GM08714 (cell line): ENCODE measurements around the gene SMCO3.

Experiments
- H3K4me3 ChIP-seq: fragments of 200-500 bp; sonication (Bioruptor generic); 2 replicates; pipeline ENCODE4 v1.5.1; 2014; ENCODE audit warnings: mild to moderate bottlenecking, low read length, inconsistent platforms
- ZNF274 ChIP-seq: IDR thresholded peaks from 2 replicates; pipeline ENCODE4 v1.6.1; 2012; ENCODE audit warnings: mild to moderate bottlenecking, low read depth, low read length

Gene SMCO3

GRCh38 chr12:14839262-14839661 lies 25.3 kb upstream of the SMCO3 start:
- no peak overlapping the region for H3K4me3 ChIP-seq
- no peak for TF ChIP-seq ZNF274

DNA sequence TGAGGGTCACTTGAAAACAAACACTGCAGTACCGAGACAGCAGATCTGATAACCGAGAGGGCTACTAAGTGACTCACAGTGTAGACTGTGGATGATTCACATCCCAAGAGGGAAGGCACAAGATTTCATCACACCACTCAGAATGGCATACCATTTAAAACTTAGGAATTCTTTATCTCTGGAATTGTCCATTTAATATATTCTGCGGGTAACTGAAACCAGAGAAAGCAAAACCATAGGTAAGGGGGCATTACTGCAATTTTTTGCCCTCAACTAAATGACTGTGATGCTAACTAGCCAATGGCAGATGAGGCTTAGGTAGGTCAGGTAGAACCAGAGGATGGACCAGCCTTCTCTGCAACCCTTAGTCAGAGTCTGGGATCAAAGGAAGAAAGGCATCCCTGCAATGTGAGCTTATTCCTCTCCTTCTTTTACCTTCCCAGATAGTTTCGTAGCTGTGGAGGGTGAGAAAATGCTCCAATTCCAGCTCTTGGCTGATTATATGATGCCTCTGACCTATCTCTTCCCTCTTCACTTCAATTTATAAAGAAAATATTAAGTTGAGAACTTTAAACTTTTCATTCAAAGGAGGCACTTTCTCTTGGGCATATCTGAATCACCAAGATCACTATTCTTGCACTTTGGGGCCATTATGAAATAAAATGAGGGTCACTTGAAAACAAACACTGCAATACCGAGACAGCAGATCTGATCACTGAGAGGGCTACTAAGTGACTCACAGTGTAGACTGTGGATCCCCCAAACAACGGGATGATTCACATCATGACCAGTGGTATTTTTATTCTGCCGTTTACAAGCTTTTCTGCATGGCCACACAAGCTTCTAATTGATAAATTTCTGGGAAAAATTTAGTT lies 22.6 kb upstream of the SMCO3 start:
- no peak for TF ChIP-seq ZNF274
- H3K4me3 ChIP-seq, result no peak overlapping the region

DNA sequence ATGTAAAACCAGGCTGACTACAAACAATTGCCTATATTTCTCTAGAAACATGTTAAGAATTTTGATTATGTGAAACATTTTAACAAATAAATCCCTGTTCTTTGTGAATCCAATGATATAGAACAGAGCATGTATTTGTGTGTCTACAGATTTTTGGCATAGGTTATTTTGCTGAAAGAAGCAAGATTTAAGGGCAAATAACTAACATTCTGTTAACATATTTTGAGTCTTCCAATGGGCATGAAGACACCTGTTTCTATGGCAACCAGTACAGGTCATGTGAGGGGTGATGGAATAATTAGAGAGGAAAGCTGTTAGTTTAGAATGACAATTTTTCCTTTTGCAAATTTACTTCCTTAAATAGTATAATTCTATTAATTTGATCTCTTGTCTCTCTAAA lies 20.5 kb upstream of the SMCO3 start:
- no peak for TF ChIP-seq ZNF274
- H3K4me3 ChIP-seq, result no peak overlapping the region

GRCh38 chr12:14833952-14834351 lies 20.0 kb upstream of the SMCO3 start:
- no peak overlapping the region for H3K4me3 ChIP-seq
- no peak for TF ChIP-seq ZNF274

DNA sequence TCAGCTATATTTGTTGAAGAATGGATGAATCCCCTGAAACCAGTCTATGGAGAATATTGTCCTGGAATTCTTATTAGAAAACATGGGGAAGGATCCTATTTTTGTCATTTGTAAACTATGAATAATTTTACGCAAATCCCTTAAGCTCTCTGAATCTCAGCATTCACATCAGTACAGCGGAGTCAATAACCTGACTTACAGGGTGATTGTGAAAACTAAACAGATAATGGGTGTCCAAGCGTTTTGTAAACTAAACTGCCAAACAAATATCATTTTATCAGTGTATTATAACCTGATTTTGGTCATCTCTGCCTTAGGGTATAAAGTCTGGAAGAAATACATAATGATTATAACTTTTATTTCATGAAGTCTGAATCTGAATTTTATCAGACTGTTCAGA lies 19.4 kb upstream of the SMCO3 start:
- H3K4me3 ChIP-seq, result no peak overlapping the region
- no peak for TF ChIP-seq ZNF274

DNA sequence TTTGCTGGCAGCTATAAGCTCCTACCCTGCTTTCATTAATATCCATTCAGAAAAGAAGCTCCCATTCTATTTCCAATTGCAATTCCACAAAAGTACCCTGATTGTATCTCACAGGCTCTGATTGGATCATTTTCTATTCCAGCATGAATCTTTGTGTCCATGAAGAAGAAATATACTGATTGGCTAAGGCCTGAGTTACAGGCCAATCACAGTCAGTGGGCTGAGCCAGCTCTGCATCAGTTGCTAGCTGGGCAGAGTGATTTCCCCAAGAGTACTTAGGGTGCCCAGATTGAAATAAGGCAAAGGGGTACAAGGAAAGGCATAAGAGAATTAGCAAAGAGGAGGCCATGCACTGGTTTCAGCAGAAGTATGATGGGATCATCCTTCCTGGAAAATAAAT lies 14.9 kb upstream of the SMCO3 start:
- TF ChIP-seq ZNF274, result no peak
- H3K4me3 ChIP-seq, result no peak overlapping the region

- H3K4me3 ChIP-seq, result no peak overlapping the region
- TF ChIP-seq ZNF274, result no peak
Measured at GRCh38 chr12:14827043-14827442, 13.1 kb upstream of the SMCO3 start.

DNA sequence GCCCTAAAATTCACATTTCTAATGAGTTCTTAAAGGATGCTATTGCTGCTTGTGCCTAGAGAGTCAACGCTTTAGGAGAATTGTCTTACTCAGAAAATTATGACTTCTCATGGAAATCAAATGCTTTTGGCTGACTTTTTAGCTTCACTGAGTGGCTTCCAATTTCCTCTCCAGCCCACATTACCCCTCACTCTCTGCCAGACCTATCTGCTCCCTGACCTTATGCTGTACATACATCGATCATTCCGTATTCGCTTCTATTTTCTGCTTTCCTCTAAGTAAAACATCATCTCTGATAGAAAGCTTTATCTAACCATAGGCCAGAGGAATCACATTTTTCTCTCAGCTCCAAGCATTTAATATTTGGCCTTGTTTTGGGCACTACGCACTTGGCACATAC lies 12.5 kb upstream of the SMCO3 start:
- TF ChIP-seq ZNF274, result no peak
- no peak overlapping the region for H3K4me3 ChIP-seq

DNA sequence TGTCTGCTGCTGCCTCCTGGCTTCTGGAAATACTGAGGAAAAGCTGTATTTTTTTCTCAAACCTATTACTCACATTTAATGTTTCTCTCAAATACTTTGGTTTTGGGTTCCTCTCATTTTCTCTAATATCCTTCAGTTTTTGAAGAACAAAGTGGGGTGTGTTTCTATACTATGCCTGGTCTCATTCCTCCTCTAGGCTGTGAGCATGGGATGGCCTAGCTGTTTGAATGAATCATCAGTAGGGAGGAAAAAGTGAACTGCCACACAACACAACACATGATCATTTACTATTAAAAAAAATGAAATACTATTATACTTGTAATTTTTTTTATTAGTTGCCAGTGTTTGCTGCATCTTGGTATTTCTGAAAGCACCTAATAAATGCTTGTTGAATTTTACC lies 11.3 kb upstream of the SMCO3 start:
- no peak overlapping the region for H3K4me3 ChIP-seq
- TF ChIP-seq ZNF274, result no peak

DNA sequence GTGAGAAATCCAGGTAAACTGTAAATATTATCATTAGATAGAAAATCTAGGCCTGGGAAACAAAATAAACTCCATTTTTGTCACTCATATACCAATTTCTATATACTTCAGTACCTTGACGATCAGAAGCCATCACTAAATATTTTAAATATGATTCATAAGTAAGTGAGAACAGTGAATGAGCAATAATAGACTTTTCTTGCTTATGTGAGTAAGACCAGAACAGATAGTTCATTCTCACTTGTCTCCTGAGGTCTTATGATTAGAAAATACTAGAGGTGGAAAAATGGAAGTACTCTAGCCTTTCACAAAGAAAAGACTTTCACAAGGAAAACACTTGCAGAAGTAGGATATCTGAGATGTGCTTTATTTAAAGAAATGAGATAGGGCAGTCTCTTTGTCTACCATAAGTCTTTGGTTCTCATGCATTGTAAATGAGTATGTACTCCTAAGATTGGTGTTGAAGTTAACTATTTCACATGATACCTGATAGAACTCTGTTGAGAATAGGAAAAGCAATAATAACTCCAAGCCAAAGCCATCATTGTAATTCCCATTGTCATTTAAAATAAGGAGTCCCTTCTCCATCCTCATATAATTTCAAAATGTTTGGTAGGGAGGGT lies 10.1 kb upstream of the SMCO3 start:
- no peak for TF ChIP-seq ZNF274
- no peak overlapping the region for H3K4me3 ChIP-seq

DNA sequence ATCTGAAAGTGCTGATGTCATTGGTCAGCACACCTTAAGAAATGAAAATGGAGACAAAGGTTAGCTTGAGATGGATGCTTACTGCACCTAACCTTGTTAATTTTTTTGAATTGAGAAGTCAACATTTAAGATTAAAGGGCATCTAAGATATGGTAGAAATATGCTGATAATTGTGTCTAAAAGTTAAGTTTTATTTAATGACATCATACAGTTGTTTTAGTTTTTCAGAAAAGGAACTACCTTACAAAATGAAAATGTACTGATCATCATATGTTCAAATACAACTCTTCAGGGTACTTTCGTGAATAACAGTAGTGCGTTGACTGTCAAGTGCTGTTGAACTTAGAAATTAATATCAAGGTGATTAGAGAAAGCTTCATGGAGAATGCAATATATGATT lies 2.5 kb downstream of the SMCO3 start:
- no peak overlapping the region for H3K4me3 ChIP-seq
- TF ChIP-seq ZNF274, result no peak

GRCh38 chr12:14810953-14811483 lies 3.0 kb downstream of the SMCO3 start:
- TF ChIP-seq ZNF274, result no peak
- H3K4me3 ChIP-seq, result no peak overlapping the region

- H3K4me3 ChIP-seq, result no peak overlapping the region
- TF ChIP-seq ZNF274, result no peak
Measured at GRCh38 chr12:14810167-14810952, 3.6 kb downstream of the SMCO3 start.

- H3K4me3 ChIP-seq, result peak overlapping the region; percentile 70
- TF ChIP-seq ZNF274, result no peak
Measured at GRCh38 chr12:14803830-14804160, 10.2 kb downstream of the SMCO3 start.
